ENCODE results near the gene C2orf81.

DNA sequence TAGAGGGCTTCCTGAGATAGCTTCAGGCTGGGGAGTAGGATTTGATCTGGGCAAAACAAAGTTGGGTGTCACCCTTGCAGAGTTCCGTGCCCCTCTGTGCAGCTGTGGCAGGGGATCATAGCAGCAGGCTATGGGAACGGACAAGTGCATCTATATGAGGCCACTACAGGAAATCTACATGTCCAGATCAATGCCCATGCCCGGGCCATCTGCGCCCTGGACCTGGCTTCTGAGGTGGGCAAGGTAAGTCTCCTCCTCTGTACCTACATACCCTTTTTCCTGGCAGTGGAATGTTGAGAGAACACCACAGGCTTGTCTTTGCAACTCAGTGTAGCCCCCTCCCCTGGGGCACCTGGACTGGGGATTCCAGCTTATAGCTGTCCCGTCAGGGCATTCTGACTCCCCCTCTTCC is 3.6 kb upstream of the C2orf81 start:
- TF ChIP-seq, protein P1, sequence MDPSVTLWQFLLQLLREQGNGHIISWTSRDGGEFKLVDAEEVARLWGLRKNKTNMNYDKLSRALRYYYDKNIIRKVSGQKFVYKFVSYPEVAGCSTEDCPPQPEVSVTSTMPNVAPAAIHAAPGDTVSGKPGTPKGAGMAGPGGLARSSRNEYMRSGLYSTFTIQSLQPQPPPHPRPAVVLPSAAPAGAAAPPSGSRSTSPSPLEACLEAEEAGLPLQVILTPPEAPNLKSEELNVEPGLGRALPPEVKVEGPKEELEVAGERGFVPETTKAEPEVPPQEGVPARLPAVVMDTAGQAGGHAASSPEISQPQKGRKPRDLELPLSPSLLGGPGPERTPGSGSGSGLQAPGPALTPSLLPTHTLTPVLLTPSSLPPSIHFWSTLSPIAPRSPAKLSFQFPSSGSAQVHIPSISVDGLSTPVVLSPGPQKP (IDR thresholded peaks at IDR 0.05; ENCODE audit: borderline replicate concordance, low read depth, low read length) = no peak
- TF ChIP-seq, protein P2, sequence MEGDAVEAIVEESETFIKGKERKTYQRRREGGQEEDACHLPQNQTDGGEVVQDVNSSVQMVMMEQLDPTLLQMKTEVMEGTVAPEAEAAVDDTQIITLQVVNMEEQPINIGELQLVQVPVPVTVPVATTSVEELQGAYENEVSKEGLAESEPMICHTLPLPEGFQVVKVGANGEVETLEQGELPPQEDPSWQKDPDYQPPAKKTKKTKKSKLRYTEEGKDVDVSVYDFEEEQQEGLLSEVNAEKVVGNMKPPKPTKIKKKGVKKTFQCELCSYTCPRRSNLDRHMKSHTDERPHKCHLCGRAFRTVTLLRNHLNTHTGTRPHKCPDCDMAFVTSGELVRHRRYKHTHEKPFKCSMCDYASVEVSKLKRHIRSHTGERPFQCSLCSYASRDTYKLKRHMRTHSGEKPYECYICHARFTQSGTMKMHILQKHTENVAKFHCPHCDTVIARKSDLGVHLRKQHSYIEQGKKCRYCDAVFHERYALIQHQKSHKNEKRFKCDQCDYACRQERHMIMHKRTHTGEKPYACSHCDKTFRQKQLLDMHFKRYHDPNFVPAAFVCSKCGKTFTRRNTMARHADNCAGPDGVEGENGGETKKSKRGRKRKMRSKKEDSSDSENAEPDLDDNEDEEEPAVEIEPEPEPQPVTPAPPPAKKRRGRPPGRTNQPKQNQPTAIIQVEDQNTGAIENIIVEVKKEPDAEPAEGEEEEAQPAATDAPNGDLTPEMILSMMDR (conservative IDR thresholded peaks at IDR 0.05; ENCODE audit: low read depth, low read length) = no peak
- no peak for TF ChIP-seq POLR2A (IDR thresholded peaks at IDR 0.05; ENCODE audit: low read depth, low read length)
- no peak for TF ChIP-seq RCOR1 (IDR thresholded peaks at IDR 0.05; ENCODE audit: insufficient replicate concordance, low read length)
- no peak for TF ChIP-seq MAZ (IDR thresholded peaks at IDR 0.05; ENCODE audit: borderline replicate concordance, low read depth, low read length)
- no peak for TF ChIP-seq SMC3 (IDR thresholded peaks at IDR 0.05; ENCODE audit: low read depth, low read length)
- TF ChIP-seq BHLHE40 (IDR thresholded peaks at IDR 0.05; ENCODE audit: low read depth, low read length) = no peak
- no peak for TF ChIP-seq RAD21 (IDR thresholded peaks at IDR 0.05; ENCODE audit: low read length)
- TF ChIP-seq RFX5 (IDR thresholded peaks at IDR 0.05; ENCODE audit: low read depth, low read length) = no peak
- TF ChIP-seq, protein P3, sequence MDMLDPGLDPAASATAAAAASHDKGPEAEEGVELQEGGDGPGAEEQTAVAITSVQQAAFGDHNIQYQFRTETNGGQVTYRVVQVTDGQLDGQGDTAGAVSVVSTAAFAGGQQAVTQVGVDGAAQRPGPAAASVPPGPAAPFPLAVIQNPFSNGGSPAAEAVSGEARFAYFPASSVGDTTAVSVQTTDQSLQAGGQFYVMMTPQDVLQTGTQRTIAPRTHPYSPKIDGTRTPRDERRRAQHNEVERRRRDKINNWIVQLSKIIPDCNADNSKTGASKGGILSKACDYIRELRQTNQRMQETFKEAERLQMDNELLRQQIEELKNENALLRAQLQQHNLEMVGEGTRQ (IDR thresholded peaks at IDR 0.05; ENCODE audit: low read depth, low read length) = no peak

Data from IMR-90 (cell line).